Measurements from ENCODE around the gene ARPC5.

GRCh38 chr1:183577897-183578465, 57.6 kb downstream of the ARPC5 start:
- TF ChIP-seq CTCF (IDR thresholded peaks at IDR 0.05 in 4 of 5, conservative IDR thresholded peaks at IDR 0.05 in 1 of 5) (no peak), POLR2A (IDR thresholded peaks at IDR 0.05) (no peak)

Measured in gastrocnemius medialis (tissue), 4 donors.